Activated CD8-positive, alpha-beta memory T cell treated with anti-CD3 and anti-CD28 coated beads, Interleukin-2, amount 50 U/mL, for 1 hour (primary cell): Measurements from ENCODE around the gene PSENEN.

Experiments used
- DNase-seq: peaks from one replicate; pipeline ENCODE4 v3.0.0-alpha.2; 2020; ENCODE audit errors: extremely low read depth

The PSENEN gene

DNA sequence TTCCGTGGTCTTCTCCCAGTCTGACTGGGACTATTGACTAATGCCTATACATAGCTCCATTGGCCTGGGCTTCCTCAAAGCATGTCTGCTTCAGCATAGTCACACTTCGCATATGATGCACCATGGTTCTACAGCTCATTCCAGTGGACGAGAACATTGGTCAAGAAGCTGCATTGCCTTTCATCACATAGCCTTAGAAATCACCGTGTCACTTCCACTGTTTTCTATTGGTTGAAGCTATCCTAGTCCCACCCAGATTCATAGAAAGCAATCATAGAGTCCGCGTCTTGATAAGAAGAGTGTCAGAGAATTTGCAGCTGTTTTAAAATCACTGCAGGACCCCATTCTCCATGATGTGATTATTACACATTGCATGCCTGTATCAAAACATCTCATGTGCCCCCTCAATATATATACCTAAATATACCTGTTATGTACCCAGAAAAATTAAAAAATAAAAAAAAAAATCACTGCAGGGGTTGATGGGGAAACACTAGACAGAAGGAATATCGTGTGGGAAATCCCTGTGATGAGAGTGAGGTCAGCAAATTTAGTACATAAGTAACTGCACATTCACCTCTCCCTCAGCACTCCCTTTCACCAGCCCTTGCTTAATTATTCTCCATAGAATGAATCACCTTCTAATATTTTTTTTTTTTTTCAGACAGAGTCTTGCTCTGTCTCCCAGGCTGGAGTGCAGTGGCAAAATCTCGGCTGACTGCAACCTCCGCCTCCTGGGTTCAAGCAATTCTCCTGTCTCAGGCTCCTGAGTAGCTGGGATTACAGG lies 27.8 kb downstream of the PSENEN start:
- no peak for DNase-seq

DNA sequence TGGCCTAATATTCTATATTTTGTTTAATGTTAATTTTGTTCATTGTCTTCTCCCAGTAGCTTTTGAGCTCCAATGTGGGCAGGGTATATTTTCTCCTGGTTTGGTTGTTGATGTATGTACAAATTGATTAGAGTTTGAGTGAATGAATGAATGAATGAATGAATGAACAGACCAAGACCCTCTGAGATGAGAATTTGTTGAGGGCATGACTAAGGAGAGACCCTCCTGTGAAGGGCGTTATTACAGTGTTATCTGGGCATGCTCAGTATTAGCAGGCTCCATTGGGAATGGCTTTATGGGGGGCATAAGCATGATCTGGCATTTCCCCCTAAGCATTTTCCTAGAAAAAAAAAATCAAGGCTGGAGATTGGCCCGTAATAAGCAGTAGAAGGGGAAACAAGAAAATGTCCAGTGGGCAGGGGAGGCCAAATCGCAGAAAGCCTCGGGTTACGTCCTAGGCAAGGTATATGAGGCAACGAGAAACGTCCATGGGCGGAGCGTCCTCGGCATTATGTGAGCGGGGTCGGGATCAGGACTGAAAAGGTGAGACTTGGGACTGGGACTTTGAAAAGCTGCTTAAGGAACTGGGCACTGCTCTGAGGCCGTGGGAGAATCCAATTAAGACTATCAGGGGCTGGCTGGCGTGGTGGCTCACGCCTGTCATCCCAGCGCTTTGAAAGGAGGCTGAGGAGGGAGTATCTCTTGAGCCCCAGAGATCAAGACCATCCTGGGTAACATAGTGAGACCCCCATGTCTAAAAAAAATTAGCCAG lies 29.0 kb downstream of the PSENEN start:
- DNase-seq, result no peak

DNA sequence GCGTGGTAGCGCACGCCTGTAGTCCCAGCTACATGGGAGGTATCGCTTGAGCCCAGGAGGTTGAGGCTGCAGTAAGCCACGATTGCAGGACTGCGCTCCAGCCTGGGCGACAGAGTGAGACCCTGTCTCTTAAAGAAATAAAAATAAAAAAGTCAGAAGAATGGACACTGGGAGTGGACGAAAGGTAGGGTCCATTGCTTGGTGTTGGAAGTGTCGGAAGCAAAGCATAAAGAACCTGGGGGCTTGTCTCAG lies 29.5 kb downstream of the PSENEN start:
- no peak for DNase-seq

DNA sequence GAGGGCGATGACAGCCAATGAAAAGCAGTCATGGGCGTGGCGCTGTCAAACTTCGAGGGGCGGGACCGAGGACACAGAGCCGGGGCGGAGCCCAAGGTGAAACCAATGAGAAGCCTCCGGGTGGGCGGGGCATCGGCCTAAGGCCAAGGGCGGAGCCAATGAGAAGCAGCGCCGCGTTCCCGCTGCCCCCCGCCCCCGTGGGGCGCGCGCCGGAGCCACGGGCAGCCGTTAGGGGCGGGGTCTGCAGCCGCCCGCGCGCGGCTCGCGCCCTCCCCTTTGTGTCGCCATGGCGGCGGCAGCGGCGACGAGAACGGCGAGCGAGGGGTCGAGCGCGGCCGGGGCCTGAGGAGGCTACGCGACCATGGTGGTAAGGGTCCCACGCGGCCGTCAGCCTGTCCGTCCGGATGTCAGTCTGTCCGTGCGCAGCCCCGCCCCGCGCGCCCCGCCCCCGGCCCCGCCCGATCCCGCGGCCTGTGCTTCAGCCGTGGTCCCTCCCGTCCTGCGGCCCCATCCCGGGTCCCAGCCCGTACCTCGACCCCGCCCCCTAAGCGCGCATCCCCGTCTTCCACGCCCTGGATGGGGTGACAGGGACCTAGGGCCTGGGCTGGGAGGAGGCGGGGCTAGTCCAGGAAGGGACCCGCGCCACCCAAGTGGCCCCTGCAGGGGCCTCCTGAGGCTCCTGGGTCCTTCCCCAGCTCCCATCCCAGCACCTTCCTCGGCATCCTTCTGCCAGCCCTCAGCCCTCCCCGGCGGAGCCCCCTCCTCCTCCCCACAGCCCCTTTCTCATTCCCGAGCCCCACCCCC lies 30.0 kb downstream of the PSENEN start, which contains the start of gene ARHGAP33:
Gene ARHGAP33, plus strand, starts transcription at position 267 of the 804 bp plus-strand sequence. Its CDS starts 95 bp downstream, at position 362.
- peak; percentile 98 for DNase-seq

DNA sequence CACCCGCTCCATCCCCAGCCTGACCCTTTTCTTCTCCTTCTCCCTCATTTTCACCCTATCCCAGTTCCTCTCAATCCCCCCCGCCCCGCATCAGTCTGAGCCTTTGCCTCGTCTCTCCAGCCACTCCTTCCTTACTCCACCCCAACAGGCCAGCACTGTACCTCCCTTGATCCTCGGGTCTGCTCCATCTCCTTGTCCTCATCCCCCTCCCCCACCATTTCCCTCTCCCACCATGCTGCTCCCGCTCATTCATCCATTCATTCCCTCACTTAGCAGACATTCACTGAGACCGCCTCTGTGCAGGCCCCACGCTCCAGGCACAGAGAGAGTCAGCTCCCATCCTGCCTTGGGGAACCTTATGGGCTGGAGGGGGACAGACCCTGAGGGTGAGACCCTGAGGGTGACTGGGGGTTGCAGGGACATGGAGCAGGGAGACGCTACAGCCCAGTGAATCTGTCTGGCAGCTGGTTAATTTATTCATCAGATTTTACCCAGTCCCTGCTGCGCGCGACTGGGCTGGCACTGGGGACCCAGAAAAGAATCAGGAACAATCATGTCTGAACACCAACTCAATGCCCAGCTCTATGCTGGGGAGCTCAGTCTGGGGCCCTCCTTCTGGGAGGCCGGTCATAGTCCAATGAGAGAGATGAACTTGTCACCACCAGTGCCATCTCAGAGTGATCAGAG lies 30.8 kb downstream of the PSENEN start:
- DNase-seq, result no peak

DNA sequence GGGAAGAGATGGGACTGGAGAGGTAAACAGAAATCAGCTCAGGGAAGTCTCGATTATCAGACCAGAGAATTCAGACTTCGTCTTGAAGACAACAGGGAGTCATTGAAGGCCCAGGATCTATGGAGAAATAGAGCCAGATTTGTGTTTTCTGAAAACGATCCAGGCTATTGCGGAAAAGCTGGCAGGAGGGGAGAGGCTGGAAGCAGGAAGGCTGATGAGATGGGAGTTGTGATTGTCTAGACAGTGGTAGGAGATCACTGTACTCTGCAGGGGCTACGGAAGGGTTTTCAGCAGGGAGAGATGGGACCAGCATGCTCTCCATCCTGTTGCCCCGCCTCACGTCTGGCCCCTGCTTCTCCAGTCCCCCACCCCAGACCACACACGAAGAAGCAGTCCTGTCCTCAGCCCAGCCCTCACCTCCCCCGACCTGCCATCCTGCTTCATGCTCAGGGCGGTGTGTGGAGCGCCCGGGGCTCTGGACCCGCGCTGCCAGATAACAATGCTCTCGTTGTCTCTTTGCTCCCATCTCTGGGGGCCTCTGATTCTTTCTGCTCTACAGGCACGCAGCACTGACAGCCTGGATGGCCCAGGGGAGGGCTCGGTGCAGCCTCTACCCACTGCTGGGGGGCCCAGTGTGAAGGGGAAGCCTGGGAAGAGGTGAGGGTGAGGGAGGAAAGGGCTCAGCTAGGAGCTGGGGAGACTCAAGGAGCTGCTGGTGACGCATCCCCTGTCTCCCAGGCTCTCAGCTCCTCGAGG lies 31.8 kb downstream of the PSENEN start:
- DNase-seq, result no peak

DNA sequence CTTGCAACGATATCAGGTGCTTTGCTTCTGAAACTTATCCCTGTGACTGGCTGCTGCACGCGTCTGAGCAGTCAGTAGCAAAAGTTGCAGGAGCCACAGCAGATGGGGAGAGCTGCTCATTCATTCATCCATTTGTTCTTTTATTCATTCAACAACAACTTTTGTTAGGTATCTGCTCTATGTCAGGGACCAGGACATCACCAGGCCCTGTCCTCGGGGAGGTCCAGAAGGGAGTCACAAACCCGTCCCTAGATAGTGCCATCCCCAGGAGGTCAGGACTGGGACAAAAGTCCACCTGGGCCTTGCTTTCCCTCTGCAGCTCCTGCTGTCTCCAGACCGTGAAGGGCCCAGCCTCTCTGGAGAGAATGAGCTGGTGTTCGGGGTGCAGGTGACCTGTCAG lies 32.5 kb downstream of the PSENEN start:
- no peak for DNase-seq

DNA sequence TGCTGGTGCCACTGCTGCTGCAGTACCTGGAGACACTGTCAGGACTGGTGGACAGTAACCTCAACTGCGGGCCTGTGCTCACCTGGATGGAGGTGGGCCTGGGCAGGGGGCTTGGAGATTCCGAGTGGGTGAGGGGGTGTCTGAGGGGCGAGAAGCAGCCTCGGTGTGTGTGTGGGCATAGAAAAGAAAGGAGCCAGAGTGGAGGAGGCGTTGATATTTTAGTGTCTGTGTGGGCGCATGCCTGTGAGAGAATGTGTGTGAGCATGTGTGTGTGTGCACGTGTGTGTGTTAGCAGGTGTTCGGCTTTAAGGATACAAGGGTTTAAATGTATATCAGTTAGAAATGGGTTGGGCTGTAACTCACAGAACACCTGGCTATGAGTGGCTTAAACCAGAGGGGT lies 33.6 kb downstream of the PSENEN start:
- no peak for DNase-seq

DNA sequence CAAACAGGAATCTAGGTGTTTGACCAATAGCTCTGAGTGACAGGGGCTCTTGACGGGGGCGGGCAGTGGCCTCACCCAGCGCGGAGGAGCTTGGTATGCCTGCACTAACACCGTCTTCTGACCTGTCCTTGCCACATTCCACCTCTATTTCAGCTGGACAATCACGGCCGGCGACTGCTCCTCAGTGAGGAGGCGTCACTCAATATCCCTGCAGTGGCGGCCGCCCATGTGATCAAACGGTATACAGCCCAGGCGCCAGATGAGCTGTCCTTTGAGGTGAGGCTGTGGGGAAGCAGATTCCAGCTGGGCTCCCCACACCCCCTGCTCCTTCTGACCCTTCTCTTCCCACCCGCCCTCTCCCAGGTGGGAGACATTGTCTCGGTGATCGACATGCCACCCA lies 34.6 kb downstream of the PSENEN start:
- no peak for DNase-seq

DNA sequence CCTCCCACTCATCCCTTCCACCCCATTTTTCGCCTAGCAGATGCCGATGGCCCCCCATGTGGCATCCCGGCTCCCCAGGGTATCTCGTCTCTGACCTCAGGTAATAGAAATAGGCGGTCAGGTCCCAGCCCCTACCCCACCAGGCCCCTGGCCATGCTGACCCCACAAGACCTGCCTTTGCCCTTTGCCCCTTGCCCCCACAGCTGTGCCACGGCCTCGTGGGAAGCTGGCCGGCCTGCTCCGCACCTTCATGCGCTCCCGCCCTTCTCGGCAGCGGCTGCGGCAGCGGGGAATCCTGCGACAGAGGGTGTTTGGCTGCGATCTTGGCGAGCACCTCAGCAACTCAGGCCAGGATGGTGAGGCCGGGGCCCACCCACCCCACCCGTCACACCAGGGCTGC lies 35.3 kb downstream of the PSENEN start:
- no peak for DNase-seq

DNA sequence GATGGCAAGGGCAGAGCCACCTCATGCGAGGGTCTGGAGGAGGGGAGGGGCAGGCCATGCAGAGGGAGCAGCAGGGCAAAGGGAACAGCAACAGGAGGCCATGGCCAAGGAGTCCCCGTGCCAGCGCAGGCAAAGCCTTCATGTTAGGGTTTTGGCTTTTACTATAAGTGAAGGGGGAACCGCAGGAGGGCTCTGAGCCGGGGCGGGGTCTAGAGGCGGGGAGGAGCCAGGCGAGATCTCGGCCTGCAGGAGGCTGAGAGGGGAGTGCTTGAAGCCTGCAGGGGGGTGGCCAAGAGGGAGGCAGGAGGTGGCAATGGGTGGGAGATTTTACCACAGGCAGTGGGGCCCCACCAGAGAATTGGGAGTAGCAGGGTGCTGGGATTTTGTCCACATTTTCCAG lies 36.2 kb downstream of the PSENEN start:
- DNase-seq, result no peak

DNA sequence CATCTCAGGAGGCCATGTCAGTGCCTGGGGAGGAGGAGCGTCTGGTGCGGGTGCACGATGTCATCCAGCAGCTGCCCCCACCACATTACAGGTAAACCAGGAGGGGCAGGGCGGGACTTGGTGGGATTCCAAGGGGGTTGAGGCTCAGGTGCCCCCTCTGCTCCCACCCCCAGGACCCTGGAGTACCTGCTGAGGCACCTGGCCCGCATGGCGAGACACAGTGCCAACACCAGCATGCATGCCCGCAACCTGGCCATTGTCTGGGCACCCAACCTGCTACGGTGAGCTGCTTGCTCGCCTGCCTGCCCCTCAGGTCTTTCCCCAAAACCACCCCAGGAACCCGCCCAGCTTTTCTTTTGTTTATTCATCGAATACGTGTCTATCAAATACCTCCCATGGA lies 37.1 kb downstream of the PSENEN start:
- DNase-seq, result no peak

DNA sequence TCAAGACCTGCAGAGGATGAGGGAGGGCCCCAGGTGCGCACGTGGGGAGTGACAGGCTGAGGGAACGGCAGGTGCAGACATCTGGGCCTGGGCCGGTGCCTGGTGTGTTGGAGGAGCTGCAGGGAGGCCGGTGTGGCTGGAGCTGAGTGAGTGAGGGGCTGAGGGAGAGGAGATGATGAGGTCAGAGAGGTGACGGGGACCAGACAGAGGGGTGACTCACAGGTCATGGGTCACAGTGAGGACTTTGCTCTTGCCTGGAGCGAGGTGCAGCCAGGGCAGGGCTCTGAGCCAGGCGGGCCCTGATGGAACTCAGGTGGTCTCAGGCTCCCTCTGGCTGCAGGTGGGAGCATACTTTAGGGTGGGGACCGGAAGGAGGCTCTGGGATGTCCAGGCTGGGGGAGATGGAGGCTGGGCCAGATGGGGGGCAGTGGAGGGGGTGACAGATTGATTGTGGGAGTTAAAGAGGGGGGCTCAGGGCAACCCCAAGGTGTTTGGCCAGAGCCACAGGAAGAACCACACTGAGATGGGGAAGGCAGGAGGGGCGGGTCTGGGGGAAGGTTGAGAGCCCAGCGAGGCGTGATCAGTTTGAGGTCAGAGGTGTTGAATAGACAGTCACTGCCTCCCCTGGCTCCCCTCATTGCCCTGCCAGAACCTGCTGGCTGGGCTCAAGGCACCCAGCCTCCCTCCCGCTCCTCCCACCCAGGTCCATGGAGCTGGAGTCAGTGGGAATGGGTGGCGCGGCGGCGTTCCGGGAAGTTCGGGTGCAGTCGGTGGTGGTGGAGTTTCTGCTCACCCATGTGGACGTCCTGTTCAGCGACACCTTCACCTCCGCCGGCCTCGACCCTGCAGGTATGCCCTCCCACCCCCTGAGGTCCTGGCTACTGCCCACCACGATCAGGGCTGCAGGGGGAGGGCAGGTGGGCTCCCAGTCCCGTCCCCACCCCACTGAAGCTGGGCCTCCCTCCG lies 38.3 kb downstream of the PSENEN start:
- no peak for DNase-seq

DNA sequence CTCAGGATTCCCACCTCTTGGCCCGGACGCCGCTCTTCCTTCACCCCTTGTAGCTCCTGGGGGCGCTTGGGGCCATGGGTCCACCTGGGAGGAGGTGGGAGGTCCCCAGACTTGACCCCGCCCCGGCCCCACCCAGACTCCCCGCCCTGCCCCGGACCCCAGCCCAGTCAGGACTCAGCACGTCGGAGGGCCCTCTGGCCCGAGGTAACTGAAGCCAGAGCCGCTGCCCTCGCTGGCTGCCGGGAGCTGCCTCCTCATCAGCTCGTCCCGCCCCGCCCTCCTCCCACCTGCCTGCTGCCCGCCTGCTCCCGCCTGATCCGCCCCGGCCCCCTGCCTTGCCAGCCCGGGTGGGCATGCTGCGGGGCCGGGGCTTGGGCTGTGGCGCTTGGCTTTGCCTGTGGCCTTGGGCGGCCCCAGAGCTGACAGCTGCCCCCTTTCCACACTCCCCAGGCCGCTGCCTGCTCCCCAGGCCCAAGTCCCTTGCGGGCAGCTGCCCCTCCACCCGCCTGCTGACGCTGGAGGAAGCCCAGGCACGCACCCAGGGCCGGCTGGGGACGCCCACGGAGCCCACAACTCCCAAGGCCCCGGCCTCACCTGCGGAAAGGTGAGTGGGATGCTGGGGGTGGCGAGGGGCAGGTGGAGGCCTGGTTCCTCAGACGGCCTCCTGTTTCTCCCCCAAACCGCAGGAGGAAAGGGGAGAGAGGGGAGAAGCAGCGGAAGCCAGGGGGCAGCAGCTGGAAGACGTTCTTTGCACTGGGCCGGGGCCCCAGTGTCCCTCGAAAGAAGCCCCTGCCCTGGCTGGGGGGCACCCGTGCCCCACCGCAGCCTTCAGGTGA lies 39.3 kb downstream of the PSENEN start:
- DNase-seq, result no peak

DNA sequence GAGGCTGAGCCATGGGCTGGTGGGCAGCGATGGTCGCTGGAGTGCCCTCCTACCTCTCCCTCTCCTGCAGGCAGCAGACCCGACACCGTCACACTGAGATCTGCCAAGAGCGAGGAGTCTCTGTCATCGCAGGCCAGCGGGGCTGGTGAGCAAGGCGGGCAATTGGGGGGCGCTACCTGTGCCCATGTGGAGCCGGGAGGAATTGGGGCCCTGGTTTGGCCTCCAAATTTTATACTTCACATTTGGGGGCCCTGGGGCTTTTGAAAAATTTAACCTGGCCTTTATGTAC lies 39.8 kb downstream of the PSENEN start:
- DNase-seq, result no peak

DNA sequence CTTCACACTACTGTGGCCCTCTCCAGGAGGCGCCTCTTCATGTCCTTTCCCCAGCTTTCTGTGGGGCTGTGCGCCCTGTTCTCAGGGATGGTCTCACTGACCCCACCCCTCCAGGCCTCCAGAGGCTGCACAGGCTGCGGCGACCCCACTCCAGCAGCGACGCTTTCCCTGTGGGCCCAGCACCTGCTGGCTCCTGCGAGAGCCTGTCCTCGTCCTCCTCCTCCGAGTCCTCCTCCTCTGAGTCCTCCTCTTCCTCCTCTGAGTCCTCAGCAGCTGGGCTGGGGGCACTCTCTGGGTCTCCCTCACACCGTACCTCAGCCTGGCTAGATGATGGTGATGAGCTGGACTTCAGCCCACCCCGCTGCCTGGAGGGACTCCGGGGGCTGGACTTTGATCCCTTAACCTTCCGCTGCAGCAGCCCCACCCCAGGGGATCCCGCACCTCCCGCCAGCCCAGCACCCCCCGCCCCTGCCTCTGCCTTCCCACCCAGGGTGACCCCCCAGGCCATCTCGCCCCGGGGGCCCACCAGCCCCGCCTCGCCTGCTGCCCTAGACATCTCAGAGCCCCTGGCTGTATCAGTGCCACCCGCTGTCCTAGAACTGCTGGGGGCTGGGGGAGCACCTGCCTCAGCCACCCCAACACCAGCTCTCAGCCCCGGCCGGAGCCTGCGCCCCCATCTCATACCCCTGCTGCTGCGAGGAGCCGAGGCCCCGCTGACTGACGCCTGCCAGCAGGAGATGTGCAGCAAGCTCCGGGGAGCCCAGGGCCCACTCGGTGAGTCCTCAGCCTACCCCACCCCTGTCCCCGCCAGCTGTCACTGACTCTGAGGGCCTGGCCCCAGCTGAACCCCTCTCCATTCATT lies 41.1 kb downstream of the PSENEN start:
- no peak for DNase-seq

DNA sequence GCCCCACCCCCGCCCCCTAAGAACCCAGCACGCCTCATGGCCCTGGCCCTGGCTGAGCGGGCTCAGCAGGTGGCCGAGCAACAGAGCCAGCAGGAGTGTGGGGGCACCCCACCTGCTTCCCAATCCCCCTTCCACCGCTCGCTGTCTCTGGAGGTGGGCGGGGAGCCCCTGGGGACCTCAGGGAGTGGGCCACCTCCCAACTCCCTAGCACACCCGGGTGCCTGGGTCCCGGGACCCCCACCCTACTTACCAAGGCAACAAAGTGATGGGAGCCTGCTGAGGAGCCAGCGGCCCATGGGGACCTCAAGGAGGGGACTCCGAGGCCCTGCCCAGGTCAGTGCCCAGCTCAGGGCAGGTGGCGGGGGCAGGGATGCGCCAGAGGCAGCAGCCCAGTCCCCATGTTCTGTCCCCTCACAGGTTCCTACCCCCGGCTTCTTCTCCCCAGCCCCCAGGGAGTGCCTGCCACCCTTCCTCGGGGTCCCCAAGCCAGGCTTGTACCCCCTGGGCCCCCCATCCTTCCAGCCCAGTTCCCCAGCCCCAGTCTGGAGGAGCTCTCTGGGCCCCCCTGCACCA lies 41.9 kb downstream of the PSENEN start:
- DNase-seq, result no peak
